K562 (cell line): ENCODE results near the gene KLHL13. TPM values are rescaled to one million over a fixed set of nuclear protein-coding genes. Genes with fewer than 3 reads are reported as not detected.

ENCODE experiments used
- ATAC-seq: fragments of 200-7000 bp; cut with Tn5 transposase; 3 replicates; pipeline ENCODE4 v1.9.1; 2020; ENCODE audit warnings: moderate library complexity
- BruUV-seq: library from RNA; stranded (reverse); fragments of 400-500 nt; replicated peaks from 2 replicates; lab custom pipeline; 2021; lab: Mats Ljungman, UMichigan
- CTCF ChIA-PET: fragments of 300-600 bp; formaldehyde crosslinking; extraction: SDS; loops from one replicate; lab custom pipeline; 2021; ENCODE audit warnings: low intra/inter-chr PET ratio; lab: Yijun Ruan, JAX
- POLR2A ChIA-PET: fragments of 300-600, 350-650 bp; sonication (Branson Sonifier 250); formaldehyde crosslinking; extraction: SDS; loops from one replicate; lab custom pipeline; 2021; ENCODE audit warnings: antibody characterized with exemption, inconsistent platforms; lab: Yijun Ruan, JAX
- DNase-seq, 4 experiments: peaks; one replicate each; pipeline versions ENCODE4 v3.0.0 to v3.0.0-alpha.2; 2011 to 2018; ENCODE audit warnings: low spot score in 3 of 4, mixed read lengths in 3 of 4; ENCODE audit errors: extremely low read depth in 1 of 4
- FAIRE-seq: peaks from 2 replicates; lab custom pipeline; 2011; peaks lifted over from hg19 to GRCh38; lab: Jason Lieb, UNC
- H2AFZ ChIP-seq: 2 replicates; pipeline ENCODE4 v1.6.0; 2011; ENCODE audit warnings: low read depth, low read length, control low read depth, inconsistent platforms
- H3K27ac ChIP-seq: fragments of 200-600 bp; 3 replicates; pipeline ENCODE4 v1.8.0; 2011; ENCODE audit warnings: low read depth, mild to moderate bottlenecking, control low read depth, inconsistent platforms, low read length, moderate library complexity, mixed read lengths; ENCODE audit errors: extremely low read depth
- H3K27me3 ChIP-seq, 2 experiments: fragments of 300-600 bp in 1 of 2; 2 replicates in 1 of 2; 3 replicates in 1 of 2; pipeline versions ENCODE4 v1.6.0 to v1.8.0; 2011; ENCODE audit warnings: inconsistent platforms in 2 of 2, low read length in 2 of 2, mild to moderate bottlenecking in 1 of 2, mixed read lengths in 1 of 2, moderate library complexity in 1 of 2; ENCODE audit not compliant: control insufficient read depth in 2 of 2, insufficient read depth in 2 of 2
- H3K36me3 ChIP-seq: fragments of 300-600 bp; 3 replicates; pipeline ENCODE4 v1.8.0; 2011; ENCODE audit warnings: mild to moderate bottlenecking, low read length, inconsistent platforms; ENCODE audit not compliant: control insufficient read depth, insufficient read depth
- H3K4me1 ChIP-seq, 2 experiments: fragments of 200-600 bp in 1 of 2; replicated peaks in 1 of 2; 2 replicates in 1 of 2; 3 replicates in 1 of 2; pipeline versions ENCODE4 v1.5.1 to v1.8.0; 2011; ENCODE audit warnings: inconsistent platforms in 2 of 2, low read length in 2 of 2, mild to moderate bottlenecking in 1 of 2, mixed read lengths in 1 of 2, moderate library complexity in 1 of 2; ENCODE audit not compliant: control insufficient read depth in 2 of 2, insufficient read depth in 2 of 2
- H3K4me2 ChIP-seq: 2 replicates; pipeline ENCODE4 v1.6.1; 2011; ENCODE audit warnings: low read length, control low read depth, inconsistent platforms, mixed read lengths; ENCODE audit not compliant: insufficient read depth
- H3K4me3 ChIP-seq: fragments of 200-600 bp; sonication (generic), shearing (Covaris generic); 2 replicates; pipeline ENCODE4 v1.5.1; 2016; ENCODE audit warnings: control low read depth, inconsistent platforms
- H3K79me2 ChIP-seq: fragments of 200-600 bp; 3 replicates; pipeline ENCODE4 v1.8.0; 2011; ENCODE audit warnings: low read length, inconsistent platforms; ENCODE audit not compliant: control insufficient read depth, insufficient read depth
- H3K9ac ChIP-seq, 2 experiments: 2 replicates each; pipeline versions ENCODE4 v1.6.0 to v1.6.1; 2011; ENCODE audit warnings: low read depth in 2 of 2, low read length in 2 of 2, control low read depth in 1 of 2, inconsistent platforms in 1 of 2, mild to moderate bottlenecking in 1 of 2, mixed read lengths in 1 of 2; ENCODE audit not compliant: insufficient read depth in 1 of 2
- H3K9me1 ChIP-seq: one replicate; pipeline ENCODE4 v1.6.0; 2011; ENCODE audit warnings: inconsistent platforms, mild to moderate bottlenecking, low read length, moderate library complexity; ENCODE audit not compliant: control insufficient read depth, insufficient read depth
- H3K9me3 ChIP-seq: replicated peaks from 2 replicates; pipeline ENCODE4 v1.5.1; 2011; ENCODE audit warnings: low read depth, low read length, inconsistent platforms; ENCODE audit not compliant: control insufficient read depth, insufficient read depth
- H4K20me1 ChIP-seq: replicated peaks from 2 replicates; pipeline ENCODE4 v1.6.1; 2011; ENCODE audit warnings: low read length, inconsistent platforms, mixed read lengths; ENCODE audit not compliant: control insufficient read depth, insufficient read depth
- BRCA1 ChIP-seq, 2 experiments: fragments of 450-650 bp in 1 of 2; sonication (generic) in 1 of 2; formaldehyde crosslinking in 1 of 2; IDR thresholded peaks; 2 replicates each; pipeline versions ENCODE4 v1.5.0 to v1.6.1; 2017 to 2020; ENCODE audit warnings: mild to moderate bottlenecking in 1 of 2, missing genetic modification reagents in 1 of 2
- CBX5 ChIP-seq: IDR thresholded peaks from 2 replicates; pipeline ENCODE4 v1.6.1; 2014; ENCODE audit warnings: low read depth, borderline replicate concordance
- E2F6 ChIP-seq, 2 experiments: IDR thresholded peaks; 2 replicates each; pipeline ENCODE4 v1.6.1; 2011; ENCODE audit warnings: borderline replicate concordance in 1 of 2, control low read depth in 1 of 2, low read depth in 1 of 2, low read length in 1 of 2, mild to moderate bottlenecking in 1 of 2, mixed read lengths in 1 of 2, moderate library complexity in 1 of 2; ENCODE audit not compliant: insufficient read depth in 1 of 2, insufficient read length in 1 of 2, poor library complexity in 1 of 2, severe bottlenecking in 1 of 2; ENCODE audit errors: extremely low read depth in 1 of 2
- FOXA3 ChIP-seq, 2 experiments: fragments of 450-650 bp in 1 of 2; sonication (generic) in 1 of 2; formaldehyde crosslinking; IDR thresholded peaks in 1 of 2; conservative IDR thresholded peaks in 1 of 2; 2 replicates each; pipeline versions ENCODE4 v1.4.0 to v1.8.0; 2020 to 2022; ENCODE audit warnings: mild to moderate bottlenecking in 2 of 2, missing genetic modification reagents in 1 of 2
- GABPA ChIP-seq: fragments of 200-800 bp; sonication (Bioruptor generic); conservative IDR thresholded peaks from 2 replicates; pipeline ENCODE4 v1.6.1; 2016; ENCODE audit warnings: low read depth, missing genetic modification characterization, missing compliant biosample characterization
- GTF2F1 ChIP-seq: IDR thresholded peaks from 2 replicates; pipeline ENCODE4 v1.6.1; 2011; ENCODE audit warnings: low read depth, low read length, improper control_type of control experiment
- HNRNPLL ChIP-seq: fragments of 200-400 bp; formaldehyde crosslinking; IDR thresholded peaks from 2 replicates; pipeline ENCODE4 v1.6.1; 2017; ENCODE audit warnings: low read length, low read depth, mild to moderate bottlenecking; ENCODE audit not compliant: poor library complexity, severe bottlenecking
- NFE2 ChIP-seq: IDR thresholded peaks from 2 replicates; pipeline ENCODE4 v1.6.1; 2014; ENCODE audit warnings: antibody characterized with exemption, low read depth
- SMARCB1 ChIP-seq: IDR thresholded peaks from 2 replicates; pipeline ENCODE4 v1.6.1; 2011; ENCODE audit warnings: improper control_type of control experiment, low read depth; ENCODE audit not compliant: insufficient read length
- ZMIZ1 ChIP-seq, 2 experiments: fragments of 150-350 bp in 1 of 2; IDR thresholded peaks; 2 replicates each; pipeline ENCODE4 v1.6.1; 2012 to 2016; ENCODE audit warnings: low read depth in 2 of 2, low read length in 2 of 2, mild to moderate bottlenecking in 1 of 2, moderate library complexity in 1 of 2
- ZNF121 ChIP-seq: sonication (generic); formaldehyde crosslinking; conservative IDR thresholded peaks from 2 replicates; pipeline ENCODE4 v1.8.0; 2022; ENCODE audit warnings: missing genetic modification reagents
- WGBS: fragments of 100-300 bp; shearing (Covaris generic); methylation state at CpG from one replicate; pipeline ENCODE4 v1.1.6; 2016; ENCODE audit warnings: low coverage, mixed read lengths; ENCODE audit not compliant: insufficient coverage; ENCODE audit errors: missing lambda C conversion rate; 5-methylcytosine and 5-hydroxymethylcytosine counted together
- in situ Hi-C: fragments of 300-500 bp; cut with MboI; formaldehyde crosslinking; loops from 4 replicates; pipeline ENCODE4 v1.15.0; 2018; ENCODE audit warnings: inconsistent platforms, mixed read lengths
- intact Hi-C: fragments of 100-400 bp; cut with micrococcal nuclease; formaldehyde crosslinking; loops from 2 replicates; pipeline ENCODE4 v1.14.2; 2022
- polyA plus RNA-seq, 8 experiments: library from polyadenylated mRNA; depleted of rRNA in 4 of 8; stranded (reverse) in 5 of 8; unstranded in 3 of 8; fragments of >200 nt; fragmentation: Nextera tagmentation in 2 of 8; fragmentation: Illumina TruSeq in 1 of 8; extraction: Ambion mirVana in 2 of 8; extraction: Trizol in 1 of 8; gene quantifications; 2 replicates each; pipeline versions ENCODE4 v1.2.1 to v1.2.3, GENCODE V29; 2011 to 2014; ENCODE audit warnings: inconsistent platforms in 1 of 8, missing spikeins in 1 of 8
- total RNA-seq, 7 experiments: library from RNA; depleted of rRNA in 6 of 7; stranded (reverse); fragments of >200 nt in 6 of 7; fragmentation: Illumina TruSeq in 2 of 7; extraction: Trizol in 2 of 7; gene quantifications; 2 replicates each; pipeline versions ENCODE4 v1.2.1 to v1.2.3, GENCODE V29; 2011 to 2021; ENCODE audit warnings: low replicate concordance in 1 of 7
- TF ChIP-seq, protein P1 (sequence below): fragments of 450-650 bp; conservative IDR thresholded peaks from 2 replicates; pipeline ENCODE4 v1.6.1; 2016; ENCODE audit warnings: missing genetic modification characterization, low read depth, mild to moderate bottlenecking, control low read depth, missing compliant biosample characterization

Gene KLHL13
- total and polyA plus RNA-seq, 9 of the 15 experiments (the other 6 are each of a cell fraction or from before 2014, with no cell fraction given), result 1.2 to 4.1 (median 2.2) TPM

GRCh38 chrX:118117741-118118140 is 1.1 kb upstream of the KLHL13 start (continued):
- TF ChIP-seq HNRNPLL, result no peak

GRCh38 chrX:118115953-118116712 is 477 bp downstream of the KLHL13 start:
- no TSS peak for BruUV-seq
- ATAC-seq (peak; percentile 77), DNase-seq (no peak), FAIRE-seq (no peak)
- Histone ChIP-seq H3K27ac (no peak overlapping the region), H3K27me3 (no peaks in the 10 kb centered on the region), H3K9me3 (no peaks in the 10 kb centered on the region), H3K79me2 (no peaks in the 10 kb centered on the region), H4K20me1 (no peaks in the 10 kb centered on the region), H3K4me2 (peak overlapping the region; percentile 69), H3K4me1 (peaks cover 0 to 13% of the 10 kb centered on the region in 2 experiments; a peak in 2 of 5 replicates), H2AFZ (peak overlapping the region; percentile 81), H3K36me3 (no peaks in the 10 kb centered on the region), H3K4me3 (peak overlapping the region; percentile 45), H3K9ac (peak overlapping the region; percentile 41 to 91; a peak in 3 of 4 replicates), H3K9me1 (no peaks in the 10 kb centered on the region)
- ChIA-PET CTCF (no interaction called here), POLR2A (interaction anchor here (1.0 kb wide), 1 partner anchor 8 kb away, joined by 3 read pairs; no protein-coding TSS in a partner anchor)
- in situ Hi-C loops (no loop called here), intact Hi-C loops (loop anchor here (10.0 kb wide), 1 partner anchor 109 kb away; no protein-coding TSS in a partner anchor)
- WGBS, result 5% methylated on average over 20 of the region's 53 CpGs
- TF ChIP-seq BRCA1 (IDR thresholded peaks at IDR 0.05) (no peak), BRCA1 (CRISPR knock-in tag; IDR thresholded peaks at IDR 0.05) (no peak), ZMIZ1 (IDR thresholded peaks at IDR 0.05; ENCODE audit: low read depth in 2 of 2, low read length in 2 of 2) (no peak), E2F6 (IDR thresholded peaks at IDR 0.05; ENCODE audit: borderline replicate concordance in 1 of 2, extremely low read depth in 1 of 2, insufficient read depth in 1 of 2, insufficient read length in 1 of 2, low read depth in 1 of 2, low read length in 1 of 2, poor library complexity in 1 of 2, severe bottlenecking in 1 of 2) (peak in 1 of 2 experiments; percentile 15), FOXA3 (CRISPR knock-in tag; conservative IDR thresholded peaks at IDR 0.05 in 1 of 2, IDR thresholded peaks at IDR 0.05 in 1 of 2) (no peak), CBX5 (no peak), GTF2F1 (no peak), ZNF121 (CRISPR knock-in tag) (no peak), SMARCB1 (no peak), NFE2 (no peak), GABPA (no peak)
- TF ChIP-seq, protein P1, sequence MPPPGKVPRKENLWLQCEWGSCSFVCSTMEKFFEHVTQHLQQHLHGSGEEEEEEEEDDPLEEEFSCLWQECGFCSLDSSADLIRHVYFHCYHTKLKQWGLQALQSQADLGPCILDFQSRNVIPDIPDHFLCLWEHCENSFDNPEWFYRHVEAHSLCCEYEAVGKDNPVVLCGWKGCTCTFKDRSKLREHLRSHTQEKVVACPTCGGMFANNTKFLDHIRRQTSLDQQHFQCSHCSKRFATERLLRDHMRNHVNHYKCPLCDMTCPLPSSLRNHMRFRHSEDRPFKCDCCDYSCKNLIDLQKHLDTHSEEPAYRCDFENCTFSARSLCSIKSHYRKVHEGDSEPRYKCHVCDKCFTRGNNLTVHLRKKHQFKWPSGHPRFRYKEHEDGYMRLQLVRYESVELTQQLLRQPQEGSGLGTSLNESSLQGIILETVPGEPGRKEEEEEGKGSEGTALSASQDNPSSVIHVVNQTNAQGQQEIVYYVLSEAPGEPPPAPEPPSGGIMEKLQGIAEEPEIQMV (tag), result no peak
